Osteocyte (in vitro differentiated cells): ENCODE results near the gene TLE5. TPM values are rescaled to one million over a fixed set of nuclear protein-coding genes. Genes with fewer than 3 reads are reported as not detected.

Experiments used
- DNase-seq: peaks from one replicate; pipeline ENCODE4 v3.0.0; 2021; ENCODE audit warnings: mixed read lengths; ENCODE audit not compliant: unreplicated experiment; ENCODE audit errors: extremely low spot score
- H3K27ac Mint-ChIP-seq: one replicate; pipeline ENCODE4 v1.8.0; 2021; ENCODE audit warnings: mild to moderate bottlenecking, mixed read lengths; ENCODE audit not compliant: unreplicated experiment
- H3K27me3 Mint-ChIP-seq: one replicate; pipeline ENCODE4 v1.8.0; 2021; ENCODE audit warnings: mixed read lengths; ENCODE audit not compliant: unreplicated experiment
- H3K36me3 Mint-ChIP-seq: one replicate; pipeline ENCODE4 v1.8.0; 2021; ENCODE audit warnings: mixed read lengths; ENCODE audit not compliant: unreplicated experiment
- H3K4me1 Mint-ChIP-seq: one replicate; pipeline ENCODE4 v1.8.0; 2021; ENCODE audit warnings: mixed read lengths; ENCODE audit not compliant: unreplicated experiment
- H3K4me3 Mint-ChIP-seq: one replicate; pipeline ENCODE4 v1.8.0; 2021; ENCODE audit warnings: mild to moderate bottlenecking, moderate library complexity, mixed read lengths; ENCODE audit not compliant: unreplicated experiment
- H3K9me3 Mint-ChIP-seq: one replicate; pipeline ENCODE4 v1.8.0; 2021; ENCODE audit warnings: mixed read lengths; ENCODE audit not compliant: unreplicated experiment
- CTCF ChIP-seq: fragments of 200-600 bp; sonication (generic); IDR thresholded peaks from 2 replicates; pipeline ENCODE4 v1.5.0; 2021; ENCODE audit warnings: antibody characterized with exemption, mild to moderate bottlenecking, moderate library complexity
- total RNA-seq: library from RNA; stranded (reverse); gene quantifications from 2 replicates; pipeline ENCODE4 v1.2.1, GENCODE V29; 2021

The TLE5 gene
- total RNA-seq, 1 donor from 2014 or later, result 366 TPM

- no peak overlapping the region for H3K27ac Mint-ChIP-seq
- peaks cover 22% of the 10 kb centered on the region for H3K4me1 Mint-ChIP-seq
- no peaks in the 10 kb centered on the region for H3K36me3 Mint-ChIP-seq
- no peaks in the 10 kb centered on the region for H3K9me3 Mint-ChIP-seq
- H3K4me3 Mint-ChIP-seq, result no peak overlapping the region
- no peak for TF ChIP-seq CTCF
- H3K27me3 Mint-ChIP-seq, result no peaks in the 10 kb centered on the region
- DNase-seq, result no peak
Measured at GRCh38 chr19:3073931-3074595, 11.8 kb upstream of the TLE5 start.

GRCh38 chr19:3073159-3073563 is 10.9 kb upstream of the TLE5 start:
- Mint-ChIP-seq H3K27me3 (no peaks in the 10 kb centered on the region), H3K4me3 (no peak overlapping the region), H3K36me3 (no peaks in the 10 kb centered on the region), H3K9me3 (no peaks in the 10 kb centered on the region), H3K27ac (no peak overlapping the region), H3K4me1 (peaks cover 22% of the 10 kb centered on the region)
- DNase-seq, result no peak
- TF ChIP-seq CTCF, result no peak

GRCh38 chr19:3071768-3072167 is 9.5 kb upstream of the TLE5 start:
- no peak for TF ChIP-seq CTCF
- Mint-ChIP-seq H3K27me3 (no peaks in the 10 kb centered on the region), H3K4me1 (peaks cover 21% of the 10 kb centered on the region), H3K27ac (no peak overlapping the region), H3K36me3 (no peaks in the 10 kb centered on the region), H3K9me3 (no peaks in the 10 kb centered on the region), H3K4me3 (no peak overlapping the region)
- DNase-seq, result no peak

GRCh38 chr19:3068071-3068470 is 5.8 kb upstream of the TLE5 start:
- Mint-ChIP-seq H3K27me3 (no peaks in the 10 kb centered on the region), H3K9me3 (no peaks in the 10 kb centered on the region), H3K36me3 (no peaks in the 10 kb centered on the region), H3K4me3 (no peak overlapping the region), H3K4me1 (peaks cover 5% of the 10 kb centered on the region), H3K27ac (no peak overlapping the region)
- no peak for TF ChIP-seq CTCF
- DNase-seq, result no peak

- no peaks in the 10 kb centered on the region for H3K36me3 Mint-ChIP-seq
- no peak overlapping the region for H3K4me3 Mint-ChIP-seq
- no peak for DNase-seq
- no peak for TF ChIP-seq CTCF
- H3K27ac Mint-ChIP-seq, result no peak overlapping the region
- no peaks in the 10 kb centered on the region for H3K27me3 Mint-ChIP-seq
- peaks cover 7% of the 10 kb centered on the region for H3K4me1 Mint-ChIP-seq
- no peaks in the 10 kb centered on the region for H3K9me3 Mint-ChIP-seq
Measured at GRCh38 chr19:3067563-3067962, 5.3 kb upstream of the TLE5 start.
